Rectal smooth muscle tissue (tissue), 1 donor: ENCODE data around the gene SCAANT1.

Experiments
- H3K27ac ChIP-seq: one replicate; pipeline ENCODE4 v1.7.0; 2013; ENCODE audit warnings: low read depth, low read length, inconsistent platforms
- H3K27me3 ChIP-seq: one replicate; pipeline ENCODE4 v1.7.0; 2013; ENCODE audit warnings: low read length; ENCODE audit not compliant: control insufficient read depth, insufficient read depth
- H3K36me3 ChIP-seq: one replicate; pipeline ENCODE4 v1.7.0; 2013; ENCODE audit warnings: low read length; ENCODE audit not compliant: control insufficient read depth, insufficient read depth
- H3K4me1 ChIP-seq: one replicate; pipeline ENCODE4 v1.7.0; 2013; ENCODE audit warnings: low read length; ENCODE audit not compliant: control insufficient read depth, insufficient read depth
- H3K4me3 ChIP-seq: one replicate; pipeline ENCODE4 v1.7.0; 2013; ENCODE audit warnings: low read length
- H3K9ac ChIP-seq: one replicate; pipeline ENCODE4 v1.7.0; 2013; ENCODE audit warnings: low read length

The SCAANT1 gene

DNA sequence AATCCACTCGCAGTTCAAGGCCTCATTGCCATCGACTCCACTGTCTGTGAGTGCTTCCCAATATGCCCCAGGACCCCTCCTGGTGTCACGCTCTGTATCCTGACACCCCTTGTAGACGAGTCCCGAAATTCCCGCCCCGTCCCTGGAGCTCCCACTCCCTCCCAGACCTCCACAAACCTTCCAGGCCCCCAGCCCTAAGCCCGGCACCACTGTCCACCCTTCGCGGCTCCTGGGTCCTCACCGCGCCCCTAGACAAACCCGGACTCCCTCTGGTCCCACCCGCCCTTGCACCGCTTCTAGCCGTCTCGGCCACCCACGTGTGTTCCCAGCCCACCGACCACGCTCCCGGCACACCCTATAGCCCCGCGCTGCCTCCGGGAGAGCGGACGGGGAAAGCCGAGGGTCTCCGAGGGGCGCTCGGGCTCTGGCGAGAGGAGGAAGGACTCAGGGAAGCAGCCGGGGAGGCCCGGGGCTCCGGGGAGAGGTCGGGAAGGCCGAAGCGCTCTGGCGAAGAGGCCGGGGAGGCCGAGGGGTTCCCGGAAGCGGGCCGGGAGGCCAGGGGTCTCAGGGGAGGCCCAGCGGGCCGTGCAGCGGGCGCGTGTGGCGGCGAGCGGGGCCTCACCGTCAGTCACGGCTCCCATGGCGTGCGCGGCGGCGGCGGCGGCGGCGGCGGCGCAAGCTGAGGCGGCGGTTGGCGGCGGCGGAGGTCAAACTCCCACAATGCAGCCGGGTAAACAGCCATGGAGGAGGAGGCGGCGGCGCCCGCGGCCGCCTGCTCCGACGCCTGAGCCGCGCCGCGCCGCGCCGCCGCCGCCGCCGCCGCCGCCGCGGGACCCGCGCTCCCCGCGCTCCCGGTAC is 48.8 kb downstream of the SCAANT1 start, which contains the start of the genes ATXN7 and THOC7:
Gene ATXN7, plus strand, starts transcription at position 718 of the 858 bp plus-strand sequence. CDS start 48,732 bp downstream, outside the sequence.
Gene THOC7, minus strand, starts transcription at position 656 of the 858 bp plus-strand sequence. Its CDS starts 15 bp downstream, at position 641.
- Histone ChIP-seq H3K27ac (peak within 1 kb of the TSS; percentile 83), H3K4me3 (peak within 1 kb of the TSS; percentile 88), H3K9ac (peak within 1 kb of the TSS; percentile 75), H3K27me3 (no peaks in the 10 kb centered on the region), H3K36me3 (no peaks in the 10 kb centered on the region), H3K4me1 (peaks cover 11% of the 10 kb centered on the region)

GRCh38 chr3:63862804-63863149 is 49.4 kb downstream of the SCAANT1 start:
- Histone ChIP-seq H3K27ac (peak overlapping the region; percentile 83), H3K4me3 (peak overlapping the region; percentile 88), H3K9ac (peak overlapping the region; percentile 75), H3K27me3 (no peaks in the 10 kb centered on the region), H3K36me3 (no peaks in the 10 kb centered on the region), H3K4me1 (peaks cover 11% of the 10 kb centered on the region)
